ENCODE data around the gene DTNB.

The DTNB gene

GRCh38 chr2:25347205-25347815 lies 326.1 kb downstream of the DTNB start:
- H3K9ac ChIP-seq (ENCODE audit: low read depth in 1 of 2, low read length in 2 of 2), result no peak overlapping the region
- no peaks in the 10 kb centered on the region for H3K36me3 ChIP-seq (ENCODE audit: control insufficient read depth in 2 of 2, insufficient read depth in 2 of 2, low read length in 2 of 2)
- no peak overlapping the region for H3K27ac ChIP-seq (ENCODE audit: low read depth in 2 of 2, low read length in 2 of 2)
- H3K9me3 ChIP-seq (ENCODE audit: control insufficient read depth in 2 of 2, low read length in 2 of 2), result no peaks in the 10 kb centered on the region
- H3K27me3 ChIP-seq (ENCODE audit: control insufficient read depth in 2 of 2, insufficient read depth in 2 of 2, low read length in 2 of 2), result no peaks in the 10 kb centered on the region
- peaks cover 0 to 2% of the 10 kb centered on the region in 2 donors for H3K4me1 ChIP-seq (ENCODE audit: control insufficient read depth in 2 of 2, insufficient read depth in 2 of 2, low read length in 2 of 2)
- no peak overlapping the region for H3K4me3 ChIP-seq (ENCODE audit: low read length in 2 of 2)

- peaks cover 9 to 11% of the 10 kb centered on the region in 2 donors for H3K4me1 ChIP-seq (ENCODE audit: control insufficient read depth in 2 of 2, insufficient read depth in 2 of 2, low read length in 2 of 2)
- no peak overlapping the region for H3K4me3 ChIP-seq (ENCODE audit: low read length in 2 of 2)
- no peaks in the 10 kb centered on the region for H3K27me3 ChIP-seq (ENCODE audit: control insufficient read depth in 2 of 2, insufficient read depth in 2 of 2, low read length in 2 of 2)
- H3K9ac ChIP-seq (ENCODE audit: low read depth in 1 of 2, low read length in 2 of 2), result no peak overlapping the region
- H3K9me3 ChIP-seq (ENCODE audit: control insufficient read depth in 2 of 2, low read length in 2 of 2), result no peaks in the 10 kb centered on the region
- H3K27ac ChIP-seq (ENCODE audit: low read depth in 2 of 2, low read length in 2 of 2), result no peak overlapping the region
- H3K36me3 ChIP-seq (ENCODE audit: control insufficient read depth in 2 of 2, insufficient read depth in 2 of 2, low read length in 2 of 2), result no peaks in the 10 kb centered on the region
Measured at GRCh38 chr2:25343187-25343825, 330.1 kb downstream of the DTNB start.

GRCh38 chr2:25342372-25343186 lies 330.8 kb downstream of the DTNB start:
- Histone ChIP-seq H3K4me3 (ENCODE audit: low read length in 2 of 2) (peak overlapping the region; percentile 63 to 64), H3K36me3 (ENCODE audit: control insufficient read depth in 2 of 2, insufficient read depth in 2 of 2, low read length in 2 of 2) (no peaks in the 10 kb centered on the region), H3K27ac (ENCODE audit: low read depth in 2 of 2, low read length in 2 of 2) (peak overlapping the region; percentile 55 to 58), H3K27me3 (ENCODE audit: control insufficient read depth in 2 of 2, insufficient read depth in 2 of 2, low read length in 2 of 2) (no peaks in the 10 kb centered on the region), H3K9ac (ENCODE audit: low read depth in 1 of 2, low read length in 2 of 2) (peak overlapping the region; percentile 32 to 48), H3K9me3 (ENCODE audit: control insufficient read depth in 2 of 2, low read length in 2 of 2) (no peaks in the 10 kb centered on the region), H3K4me1 (ENCODE audit: control insufficient read depth in 2 of 2, insufficient read depth in 2 of 2, low read length in 2 of 2) (peaks cover 9 to 11% of the 10 kb centered on the region in 2 donors)

- Histone ChIP-seq H3K27me3 (ENCODE audit: control insufficient read depth in 2 of 2, insufficient read depth in 2 of 2, low read length in 2 of 2) (no peaks in the 10 kb centered on the region), H3K4me1 (ENCODE audit: control insufficient read depth in 2 of 2, insufficient read depth in 2 of 2, low read length in 2 of 2) (peaks cover 9 to 11% of the 10 kb centered on the region in 2 donors), H3K36me3 (ENCODE audit: control insufficient read depth in 2 of 2, insufficient read depth in 2 of 2, low read length in 2 of 2) (no peaks in the 10 kb centered on the region), H3K9ac (ENCODE audit: low read depth in 1 of 2, low read length in 2 of 2) (peak within 1 kb of the TSS; percentile 32 to 48), H3K4me3 (ENCODE audit: low read length in 2 of 2) (peak within 1 kb of the TSS; percentile 63 to 64), H3K9me3 (ENCODE audit: control insufficient read depth in 2 of 2, low read length in 2 of 2) (no peaks in the 10 kb centered on the region), H3K27ac (ENCODE audit: low read depth in 2 of 2, low read length in 2 of 2) (peak within 1 kb of the TSS; percentile 55 to 58)
Measured at GRCh38 chr2:25341753-25342371, 331.5 kb downstream of the DTNB start, which contains the start of gene DNMT3A. Gene DNMT3A, minus strand, starts transcription at chr2:25341925. Its CDS starts 27,941 bp downstream, at chr2:25313984.

GRCh38 chr2:25341011-25341727 lies 332.2 kb downstream of the DTNB start:
- H3K27me3 ChIP-seq (ENCODE audit: control insufficient read depth in 2 of 2, insufficient read depth in 2 of 2, low read length in 2 of 2), result no peaks in the 10 kb centered on the region
- H3K4me3 ChIP-seq (ENCODE audit: low read length in 2 of 2), result peak overlapping the region; percentile 7 to 60
- H3K9ac ChIP-seq (ENCODE audit: low read depth in 1 of 2, low read length in 2 of 2), result no peak overlapping the region
- H3K27ac ChIP-seq (ENCODE audit: low read depth in 2 of 2, low read length in 2 of 2), result no peak overlapping the region
- no peaks in the 10 kb centered on the region for H3K9me3 ChIP-seq (ENCODE audit: control insufficient read depth in 2 of 2, low read length in 2 of 2)
- peaks cover 9 to 11% of the 10 kb centered on the region in 2 donors for H3K4me1 ChIP-seq (ENCODE audit: control insufficient read depth in 2 of 2, insufficient read depth in 2 of 2, low read length in 2 of 2)
- no peaks in the 10 kb centered on the region for H3K36me3 ChIP-seq (ENCODE audit: control insufficient read depth in 2 of 2, insufficient read depth in 2 of 2, low read length in 2 of 2)

GRCh38 chr2:25340181-25340921 lies 333.0 kb downstream of the DTNB start:
- peak overlapping the region in 1 of 2 donors; percentile 51 for H3K9ac ChIP-seq (ENCODE audit: low read depth in 1 of 2, low read length in 2 of 2)
- peak overlapping the region; percentile 60 to 62 for H3K4me3 ChIP-seq (ENCODE audit: low read length in 2 of 2)
- H3K9me3 ChIP-seq (ENCODE audit: control insufficient read depth in 2 of 2, low read length in 2 of 2), result no peaks in the 10 kb centered on the region
- H3K36me3 ChIP-seq (ENCODE audit: control insufficient read depth in 2 of 2, insufficient read depth in 2 of 2, low read length in 2 of 2), result no peaks in the 10 kb centered on the region
- H3K27ac ChIP-seq (ENCODE audit: low read depth in 2 of 2, low read length in 2 of 2), result peak overlapping the region; percentile 48 to 61
- peaks cover 9 to 11% of the 10 kb centered on the region in 2 donors for H3K4me1 ChIP-seq (ENCODE audit: control insufficient read depth in 2 of 2, insufficient read depth in 2 of 2, low read length in 2 of 2)
- no peaks in the 10 kb centered on the region for H3K27me3 ChIP-seq (ENCODE audit: control insufficient read depth in 2 of 2, insufficient read depth in 2 of 2, low read length in 2 of 2)

- Histone ChIP-seq H3K4me3 (ENCODE audit: low read length in 2 of 2) (peak overlapping the region; percentile 60 to 62), H3K4me1 (ENCODE audit: control insufficient read depth in 2 of 2, insufficient read depth in 2 of 2, low read length in 2 of 2) (peaks cover 9 to 11% of the 10 kb centered on the region in 2 donors)
Measured at GRCh38 chr2:25339791-25340180, 333.6 kb downstream of the DTNB start.

GRCh38 chr2:25339211-25339674 lies 334.1 kb downstream of the DTNB start:
- Histone ChIP-seq H3K9me3 (ENCODE audit: control insufficient read depth in 2 of 2, low read length in 2 of 2) (no peaks in the 10 kb centered on the region), H3K27ac (ENCODE audit: low read depth in 2 of 2, low read length in 2 of 2) (no peak overlapping the region), H3K36me3 (ENCODE audit: control insufficient read depth in 2 of 2, insufficient read depth in 2 of 2, low read length in 2 of 2) (no peaks in the 10 kb centered on the region), H3K9ac (ENCODE audit: low read depth in 1 of 2, low read length in 2 of 2) (no peak overlapping the region), H3K4me1 (ENCODE audit: control insufficient read depth in 2 of 2, insufficient read depth in 2 of 2, low read length in 2 of 2) (peaks cover 9 to 11% of the 10 kb centered on the region in 2 donors), H3K4me3 (ENCODE audit: low read length in 2 of 2) (no peak overlapping the region), H3K27me3 (ENCODE audit: control insufficient read depth in 2 of 2, insufficient read depth in 2 of 2, low read length in 2 of 2) (no peaks in the 10 kb centered on the region)

More at GRCh38 chr2:25339791-25340180, 333.6 kb downstream of the DTNB start:
- Histone ChIP-seq H3K9ac (ENCODE audit: low read depth in 1 of 2, low read length in 2 of 2) (peak overlapping the region in 1 of 2 donors; percentile 51), H3K27ac (ENCODE audit: low read depth in 2 of 2, low read length in 2 of 2) (peak overlapping the region; percentile 48 to 61), H3K9me3 (ENCODE audit: control insufficient read depth in 2 of 2, low read length in 2 of 2) (no peaks in the 10 kb centered on the region), H3K36me3 (ENCODE audit: control insufficient read depth in 2 of 2, insufficient read depth in 2 of 2, low read length in 2 of 2) (no peaks in the 10 kb centered on the region), H3K27me3 (ENCODE audit: control insufficient read depth in 2 of 2, insufficient read depth in 2 of 2, low read length in 2 of 2) (no peaks in the 10 kb centered on the region)

- peaks cover 9 to 11% of the 10 kb centered on the region in 2 donors for H3K4me1 ChIP-seq (ENCODE audit: control insufficient read depth in 2 of 2, insufficient read depth in 2 of 2, low read length in 2 of 2)
- H3K9me3 ChIP-seq (ENCODE audit: control insufficient read depth in 2 of 2, low read length in 2 of 2), result no peaks in the 10 kb centered on the region
- H3K36me3 ChIP-seq (ENCODE audit: control insufficient read depth in 2 of 2, insufficient read depth in 2 of 2, low read length in 2 of 2), result no peaks in the 10 kb centered on the region
- H3K27me3 ChIP-seq (ENCODE audit: control insufficient read depth in 2 of 2, insufficient read depth in 2 of 2, low read length in 2 of 2), result no peaks in the 10 kb centered on the region
- H3K27ac ChIP-seq (ENCODE audit: low read depth in 2 of 2, low read length in 2 of 2), result no peak overlapping the region
- no peak overlapping the region for H3K9ac ChIP-seq (ENCODE audit: low read depth in 1 of 2, low read length in 2 of 2)
- no peak overlapping the region for H3K4me3 ChIP-seq (ENCODE audit: low read length in 2 of 2)
Measured at GRCh38 chr2:25338401-25338800, 335.0 kb downstream of the DTNB start.
